ENCODE measurements around the gene IER3. TPM values are rescaled to one million over a fixed set of nuclear protein-coding genes. Genes with fewer than 3 reads are reported as not detected.

Gene IER3
- total and polyA plus RNA-seq, 4 donors: 1.3 to 8.1 (median 6.7) TPM

- WGBS: 90% methylated on average over 4 of the region's 4 CpGs
- Histone ChIP-seq H3K4me1 (ENCODE audit: control insufficient read depth in 4 of 4, insufficient read depth in 4 of 4, low read length in 3 of 4) (peaks cover 4 to 22% (median 16%) of the 10 kb centered on the region in 4 donors), H3K27ac (ENCODE audit: low read depth in 1 of 2, low read length in 2 of 2) (no peak overlapping the region), H3K36me3 (ENCODE audit: control insufficient read depth in 4 of 4, insufficient read depth in 3 of 4, low read depth in 1 of 4, low read length in 3 of 4) (peaks cover 5 to 22% (median 9%) of the 10 kb centered on the region in 4 donors), H3K9me3 (ENCODE audit: control insufficient read depth in 4 of 4, low read length in 3 of 4) (no peaks in the 10 kb centered on the region), H3K4me3 (ENCODE audit: low read depth in 1 of 3, low read length in 3 of 3) (no peak overlapping the region), H3K27me3 (ENCODE audit: control insufficient read depth in 4 of 4, insufficient read depth in 4 of 4, low read length in 3 of 4) (no peaks in the 10 kb centered on the region), H3K9ac (ENCODE audit: low read depth in 1 of 2, low read length in 2 of 2) (no peak overlapping the region)
- DNase-seq (ENCODE audit: low spot score): no peak
- TF ChIP-seq MAX (IDR thresholded peaks at IDR 0.05) (no peak), RXRA (IDR thresholded peaks at IDR 0.05) (no peak), FOXA1 (IDR thresholded peaks at IDR 0.05) (no peak), JUND (IDR thresholded peaks at IDR 0.05) (no peak), ZBTB33 (IDR thresholded peaks at IDR 0.05) (no peak), TAF1 (conservative IDR thresholded peaks at IDR 0.05) (no peak), RAD21 (IDR thresholded peaks at IDR 0.05) (no peak), FOXA2 (IDR thresholded peaks at IDR 0.05) (no peak), REST (IDR thresholded peaks at IDR 0.05) (no peak), ATF3 (IDR thresholded peaks at IDR 0.05) (no peak), GABPA (IDR thresholded peaks at IDR 0.05 in 1 of 2, conservative IDR thresholded peaks at IDR 0.05 in 1 of 2) (no peak), YY1 (IDR thresholded peaks at IDR 0.05) (no peak), NR2F2 (IDR thresholded peaks at IDR 0.05) (no peak), EGR1 (IDR thresholded peaks at IDR 0.05; ENCODE audit: low read depth in 2 of 2) (no peak), SP1 (IDR thresholded peaks at IDR 0.05) (no peak), HNF4A (conservative IDR thresholded peaks at IDR 0.05) (no peak), CTCF (IDR thresholded peaks at IDR 0.05; ENCODE audit: low read depth, low read length, missing input control) (no peak), HNF4G (IDR thresholded peaks at IDR 0.05) (no peak)
These were observed 40.5 kb downstream of the IER3 start for GRCh38 chr6:30703821-30704220.

All from liver (tissue), 9 donors.